Endothelial cell of umbilical vein (primary cell): ENCODE results near the gene ARNT2.

ENCODE experiments used
- EZH2 ChIP-seq: IDR thresholded peaks from 2 replicates; pipeline ENCODE4 v1.6.1; 2012; ENCODE audit warnings: borderline replicate concordance, low read depth, mild to moderate bottlenecking, moderate library complexity, low read length, inconsistent platforms; ENCODE audit not compliant: severe bottlenecking
- JUN ChIP-seq: IDR thresholded peaks from 2 replicates; pipeline ENCODE4 v1.6.1; 2011; ENCODE audit warnings: borderline replicate concordance, low read depth; ENCODE audit not compliant: insufficient read length, insufficient read depth
- MYC ChIP-seq: IDR thresholded peaks from one replicate; pipeline ENCODE4 v1.6.1; 2011; ENCODE audit warnings: mild to moderate bottlenecking, low read depth, low read length
- POLR2A ChIP-seq: IDR thresholded peaks from 2 replicates; pipeline ENCODE4 v1.6.1; 2012; ENCODE audit warnings: low read depth, mild to moderate bottlenecking, control low read depth, low read length
- POLR2AphosphoS5 ChIP-seq: IDR thresholded peaks from 2 replicates; pipeline ENCODE4 v1.6.1; 2012; ENCODE audit warnings: low read depth, mild to moderate bottlenecking, control low read depth, low read length, moderate library complexity; ENCODE audit not compliant: insufficient read depth
- TF ChIP-seq, protein P1 (sequence below), 2 donors: IDR thresholded peaks; 1 replicate in 1 of 2; 2 replicates in 1 of 2; pipeline ENCODE4 v1.5.1; 2011; ENCODE audit warnings: low read length in 2 of 2, mild to moderate bottlenecking in 2 of 2, moderate library complexity in 2 of 2, control low read depth in 1 of 2, inconsistent platforms in 1 of 2, low read depth in 1 of 2; ENCODE audit not compliant: insufficient read depth in 1 of 2; ENCODE audit errors: extremely low read depth in 1 of 2

DNA sequence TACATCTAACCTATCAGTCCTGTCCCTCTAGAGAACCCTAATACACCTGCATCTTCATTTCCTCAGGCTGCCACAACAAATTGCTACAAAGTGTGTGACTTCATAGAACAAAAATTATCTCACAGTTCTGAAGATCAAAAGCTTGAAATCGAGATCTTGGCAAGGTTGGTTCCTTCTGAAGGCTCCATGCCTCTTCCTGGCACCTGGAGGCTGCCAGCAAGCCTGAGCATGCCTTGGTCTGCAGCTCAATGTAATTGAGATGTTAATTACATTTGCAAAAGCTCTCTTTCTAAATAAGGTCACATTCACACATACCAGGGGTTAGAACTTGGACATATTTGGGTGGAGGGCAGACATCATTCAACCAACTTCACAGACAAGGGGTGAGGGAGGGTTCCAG lies 204.5 kb downstream of the ARNT2 start:
- TF ChIP-seq EZH2 (no peak), POLR2A (no peak), MYC (no peak), JUN (no peak), POLR2AphosphoS5 (no peak)
- TF ChIP-seq, protein P1, sequence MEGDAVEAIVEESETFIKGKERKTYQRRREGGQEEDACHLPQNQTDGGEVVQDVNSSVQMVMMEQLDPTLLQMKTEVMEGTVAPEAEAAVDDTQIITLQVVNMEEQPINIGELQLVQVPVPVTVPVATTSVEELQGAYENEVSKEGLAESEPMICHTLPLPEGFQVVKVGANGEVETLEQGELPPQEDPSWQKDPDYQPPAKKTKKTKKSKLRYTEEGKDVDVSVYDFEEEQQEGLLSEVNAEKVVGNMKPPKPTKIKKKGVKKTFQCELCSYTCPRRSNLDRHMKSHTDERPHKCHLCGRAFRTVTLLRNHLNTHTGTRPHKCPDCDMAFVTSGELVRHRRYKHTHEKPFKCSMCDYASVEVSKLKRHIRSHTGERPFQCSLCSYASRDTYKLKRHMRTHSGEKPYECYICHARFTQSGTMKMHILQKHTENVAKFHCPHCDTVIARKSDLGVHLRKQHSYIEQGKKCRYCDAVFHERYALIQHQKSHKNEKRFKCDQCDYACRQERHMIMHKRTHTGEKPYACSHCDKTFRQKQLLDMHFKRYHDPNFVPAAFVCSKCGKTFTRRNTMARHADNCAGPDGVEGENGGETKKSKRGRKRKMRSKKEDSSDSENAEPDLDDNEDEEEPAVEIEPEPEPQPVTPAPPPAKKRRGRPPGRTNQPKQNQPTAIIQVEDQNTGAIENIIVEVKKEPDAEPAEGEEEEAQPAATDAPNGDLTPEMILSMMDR (IDR thresholded peaks at IDR 0.05; ENCODE audit: extremely low read depth in 1 of 2, insufficient read depth in 1 of 2, low read depth in 1 of 2, low read length in 2 of 2): no peak
